Upper lobe of left lung (tissue), 4 donors: ENCODE measurements around the gene SLC44A2.

Source experiments
- CTCF ChIP-seq, 6 experiments: fragments of 450-650 bp in 4 of 6; fragments of 200-600 bp in 2 of 6; sonication (generic) in 2 of 6; IDR thresholded peaks; one replicate each; pipeline ENCODE4 v1.5.1; 2016 to 2019; ENCODE audit warnings: antibody characterized with exemption in 6 of 6
- EP300 ChIP-seq, 4 donors: sonication (generic); formaldehyde crosslinking; IDR thresholded peaks; one replicate each; pipeline ENCODE4 v1.5.1; 2017; ENCODE audit warnings: antibody characterized with exemption in 4 of 4, control low read depth in 2 of 4
- POLR2A ChIP-seq, 4 donors: fragments of 450-650 bp; IDR thresholded peaks; one replicate each; pipeline ENCODE4 v1.5.1; 2016 to 2017; ENCODE audit warnings: antibody characterized with exemption in 4 of 4, mild to moderate bottlenecking in 2 of 4
- POLR2AphosphoS5 ChIP-seq, 2 donors: sonication (generic); formaldehyde crosslinking; IDR thresholded peaks; one replicate each; pipeline ENCODE4 v1.5.1; 2017; ENCODE audit warnings: antibody characterized with exemption in 2 of 2

GRCh38 chr19:10634430-10634829 lies 9.1 kb downstream of the SLC44A2 start:
- TF ChIP-seq CTCF (IDR thresholded peaks at IDR 0.05) (no peak), POLR2AphosphoS5 (IDR thresholded peaks at IDR 0.05) (no peak), POLR2A (IDR thresholded peaks at IDR 0.05) (no peak), EP300 (IDR thresholded peaks at IDR 0.05) (no peak)
